HL-60/S4 (cell line): ENCODE measurements around the gene TP53BP2.
"Not testable (repeated sequence)": the region's sequence is repeated elsewhere in the genome, so short reads cannot be mapped to it uniquely, and the experiment has no call there.

Experiments used
- in situ Hi-C: fragments of 300-500 bp; cut with MboI; formaldehyde crosslinking; loops from 2 replicates; pipeline ENCODE4 v1.14.3; 2022; ENCODE audit warnings: low sequenced_read_pairs

The TP53BP2 gene

DNA sequence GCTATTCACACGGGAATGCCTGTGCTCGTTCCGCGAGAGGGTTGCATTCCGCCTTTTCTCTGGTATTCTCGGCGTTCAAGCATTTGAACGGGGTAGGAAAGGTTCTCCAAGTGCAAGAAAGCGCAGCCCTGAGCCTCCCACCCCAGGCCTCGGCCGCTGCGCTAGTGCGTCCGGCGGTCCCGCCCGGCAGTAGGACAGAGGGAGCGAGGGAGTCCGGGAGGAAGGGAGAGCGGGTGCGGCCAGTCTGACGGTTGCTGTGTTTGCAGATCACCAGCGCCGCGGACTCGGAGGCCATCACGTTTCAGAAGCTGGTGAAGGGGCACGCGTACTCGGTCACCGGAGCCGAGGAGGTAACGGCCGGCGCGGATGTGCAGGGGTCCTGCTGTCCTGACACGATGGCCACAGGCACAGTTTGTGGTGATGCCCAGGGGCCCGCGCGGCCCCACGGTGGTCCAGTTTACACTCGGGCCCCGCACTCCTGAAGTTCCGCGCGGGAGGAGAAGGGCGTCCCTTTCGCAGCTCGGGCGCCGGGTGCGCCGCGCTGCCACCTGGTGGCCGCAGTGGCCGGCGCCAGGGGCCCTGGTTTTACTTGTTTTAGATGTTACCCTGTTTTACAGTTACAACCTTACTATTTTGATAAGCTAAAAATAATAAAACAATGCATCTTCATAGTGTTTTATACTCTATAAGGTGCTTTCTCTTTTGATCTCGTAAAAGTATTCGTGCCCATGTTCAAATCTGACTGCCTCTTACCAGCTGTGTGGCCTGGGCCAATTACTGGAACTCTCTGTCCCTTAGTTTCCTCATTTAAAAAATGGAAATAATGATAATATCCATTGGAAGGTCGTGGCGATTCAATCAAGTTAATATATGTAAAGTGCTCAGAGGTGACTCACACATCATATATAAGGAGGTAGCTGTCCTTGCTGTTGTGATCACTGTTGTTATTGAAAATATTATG lies 96.7 kb downstream of the TP53BP2 start:
- in situ Hi-C loops: no loop called here

DNA sequence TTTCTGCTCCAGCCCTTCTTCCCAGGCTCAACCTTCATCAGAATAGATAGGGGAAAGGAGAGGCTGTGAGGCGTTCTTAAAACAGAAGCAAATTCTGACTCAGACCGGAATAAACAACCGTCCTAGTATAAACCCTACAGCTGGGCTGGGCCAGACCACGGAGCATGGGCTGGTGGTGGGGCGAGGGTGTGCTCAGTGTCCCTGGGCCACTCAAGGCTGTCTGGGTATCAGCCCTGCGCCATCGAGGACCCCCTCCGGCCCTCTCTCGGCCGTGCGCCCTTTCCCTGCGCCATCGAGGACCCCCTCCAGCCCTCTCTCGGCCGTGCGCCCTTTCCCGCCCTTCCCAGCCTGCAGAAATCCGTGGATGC lies 97.4 kb downstream of the TP53BP2 start:
- in situ Hi-C loops: no loop called here

DNA sequence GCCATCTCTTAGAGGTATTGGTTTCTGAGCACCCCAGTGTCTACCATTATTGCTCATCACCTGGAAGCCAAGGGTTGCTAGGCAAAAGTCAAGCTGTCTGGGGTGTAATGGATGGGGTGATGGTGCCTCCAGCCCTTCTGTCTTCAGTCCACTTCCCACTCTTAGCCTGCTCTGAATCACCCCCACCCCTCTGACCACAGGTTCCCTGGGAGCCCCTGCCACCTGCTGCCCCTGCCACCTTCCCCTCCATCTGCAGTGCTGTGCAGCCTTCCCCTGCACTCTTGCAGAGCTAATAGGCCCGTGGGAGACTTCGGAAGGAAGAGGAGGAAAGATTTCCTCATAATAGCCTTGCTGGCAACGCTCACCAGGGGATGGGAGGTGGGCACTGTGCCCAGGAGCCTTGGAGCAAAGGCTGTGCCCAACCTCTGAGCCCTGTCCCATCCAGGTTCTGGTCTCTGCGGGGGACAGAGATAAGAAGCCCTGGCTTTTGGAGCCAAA lies 97.9 kb downstream of the TP53BP2 start:
- in situ Hi-C loops: no loop called here

DNA sequence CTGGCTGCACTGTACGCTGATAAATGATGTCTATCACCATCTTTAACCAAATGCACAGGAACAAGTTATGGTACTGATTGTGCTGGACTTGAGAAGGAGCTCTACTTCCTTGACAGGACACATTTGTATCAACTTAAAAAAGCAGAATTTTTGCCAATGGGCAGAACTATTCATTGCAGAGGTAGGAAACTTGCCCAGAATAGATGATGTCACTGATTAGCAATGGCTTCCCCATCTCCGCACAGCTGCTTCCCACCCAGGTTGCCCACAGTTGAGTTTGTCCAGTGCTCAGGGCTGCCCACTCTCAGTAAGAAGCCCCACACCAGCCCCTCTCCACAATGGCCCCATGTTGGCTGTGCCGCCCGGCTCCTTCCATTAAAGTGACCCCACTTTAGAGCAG lies 100.0 kb downstream of the TP53BP2 start:
- in situ Hi-C loops: no loop called here

GRCh38 chr1:223742856-223743517 lies 102.8 kb downstream of the TP53BP2 start:
- in situ Hi-C loops: no loop called here

DNA sequence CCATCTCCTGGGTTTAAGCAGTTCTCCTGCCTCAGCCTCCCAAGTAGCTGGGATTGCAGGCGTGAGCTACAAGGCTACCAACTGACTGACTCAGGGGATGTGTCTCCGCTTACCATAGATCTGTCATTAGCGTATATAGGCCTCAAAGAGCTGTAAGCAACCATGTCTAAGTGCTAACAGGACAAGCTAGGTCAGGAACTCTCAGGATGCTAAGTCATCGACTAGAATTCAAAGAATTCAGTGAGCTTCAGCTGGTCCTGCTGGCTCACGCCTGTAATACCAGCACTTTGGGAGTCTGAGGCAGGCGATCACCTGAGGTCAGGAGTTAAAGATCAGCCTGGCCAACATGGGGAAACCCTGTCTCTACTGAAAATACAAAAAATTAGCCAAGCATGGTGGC lies 103.9 kb downstream of the TP53BP2 start:
- in situ Hi-C loops: no loop called here

DNA sequence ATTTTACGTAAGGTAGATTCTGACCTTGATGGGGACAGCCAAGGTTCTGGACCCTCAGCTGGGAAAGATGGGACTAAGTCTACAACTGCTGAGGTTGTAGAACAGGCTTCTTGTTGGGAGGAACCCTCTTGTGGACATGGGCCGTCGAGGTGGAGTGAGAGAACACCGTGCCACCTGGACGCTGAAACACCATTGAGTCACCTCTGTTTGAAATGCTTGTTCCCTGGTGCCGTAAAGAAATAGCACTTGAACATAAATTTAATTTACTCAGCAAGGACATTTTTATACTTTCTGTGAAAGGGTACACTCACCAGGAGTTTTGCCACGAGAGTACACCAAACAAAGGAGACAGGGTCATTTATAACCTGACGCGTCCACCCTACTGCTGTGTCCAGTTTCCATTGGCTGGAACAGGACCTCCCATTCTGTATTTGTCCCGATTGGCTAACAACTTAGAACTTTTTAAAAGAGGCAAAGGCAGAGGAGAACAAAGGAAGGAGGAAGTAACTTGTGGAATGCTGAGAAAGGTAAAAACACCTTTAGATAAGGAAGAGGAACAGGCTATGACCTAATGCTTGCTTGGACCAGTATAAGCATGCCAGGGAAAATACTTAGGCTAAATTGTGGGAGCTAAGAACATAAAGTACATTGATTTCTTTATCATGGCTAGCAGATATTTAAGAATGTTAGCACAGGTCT lies 105.6 kb downstream of the TP53BP2 start:
- in situ Hi-C loops: not testable (repeated sequence)

GRCh38 chr1:223739366-223740037 lies 106.2 kb downstream of the TP53BP2 start:
- in situ Hi-C loops: no loop called here

GRCh38 chr1:223738465-223739365 lies 107.0 kb downstream of the TP53BP2 start:
- in situ Hi-C loops: no loop called here

DNA sequence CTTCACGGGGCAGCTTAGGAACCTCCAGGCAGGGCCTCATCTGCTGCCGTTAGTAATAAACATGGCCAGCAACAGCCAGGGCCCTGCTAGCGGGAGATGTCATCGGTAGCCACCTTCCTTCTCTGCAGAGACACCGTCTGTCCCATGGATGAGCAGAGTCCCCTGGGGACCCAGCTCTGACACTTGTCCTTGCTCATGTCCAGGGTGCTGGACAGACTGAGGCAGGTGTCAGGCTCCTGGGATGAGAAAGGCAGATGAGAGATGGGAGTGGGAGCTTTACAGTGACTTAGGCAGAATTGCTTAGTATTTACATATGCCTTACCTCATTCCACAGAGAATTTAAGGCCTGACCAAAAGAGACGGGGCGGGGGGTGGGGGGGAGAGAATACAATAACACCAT lies 108.4 kb downstream of the TP53BP2 start:
- in situ Hi-C loops: no loop called here

DNA sequence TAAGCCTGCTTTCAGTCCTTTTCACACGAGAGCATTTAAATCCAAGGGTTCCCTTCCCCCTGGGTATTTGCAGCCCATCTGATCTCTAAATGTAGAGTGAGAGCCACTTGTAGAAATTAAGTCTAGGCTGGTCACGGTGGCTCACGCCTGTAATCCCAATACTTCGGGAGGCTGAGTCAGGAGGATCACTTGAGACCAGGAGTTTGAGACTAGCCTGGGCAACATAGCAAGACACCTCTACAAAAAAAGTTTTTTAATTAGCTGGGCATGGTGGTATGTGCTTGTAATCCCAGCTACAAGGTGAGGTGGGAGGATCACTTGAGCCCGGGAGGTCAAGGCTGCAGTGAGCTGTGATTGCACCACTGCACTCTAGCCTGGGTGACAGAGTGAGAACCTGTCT lies 109.1 kb downstream of the TP53BP2 start:
- in situ Hi-C loops: not testable (repeated sequence)

DNA sequence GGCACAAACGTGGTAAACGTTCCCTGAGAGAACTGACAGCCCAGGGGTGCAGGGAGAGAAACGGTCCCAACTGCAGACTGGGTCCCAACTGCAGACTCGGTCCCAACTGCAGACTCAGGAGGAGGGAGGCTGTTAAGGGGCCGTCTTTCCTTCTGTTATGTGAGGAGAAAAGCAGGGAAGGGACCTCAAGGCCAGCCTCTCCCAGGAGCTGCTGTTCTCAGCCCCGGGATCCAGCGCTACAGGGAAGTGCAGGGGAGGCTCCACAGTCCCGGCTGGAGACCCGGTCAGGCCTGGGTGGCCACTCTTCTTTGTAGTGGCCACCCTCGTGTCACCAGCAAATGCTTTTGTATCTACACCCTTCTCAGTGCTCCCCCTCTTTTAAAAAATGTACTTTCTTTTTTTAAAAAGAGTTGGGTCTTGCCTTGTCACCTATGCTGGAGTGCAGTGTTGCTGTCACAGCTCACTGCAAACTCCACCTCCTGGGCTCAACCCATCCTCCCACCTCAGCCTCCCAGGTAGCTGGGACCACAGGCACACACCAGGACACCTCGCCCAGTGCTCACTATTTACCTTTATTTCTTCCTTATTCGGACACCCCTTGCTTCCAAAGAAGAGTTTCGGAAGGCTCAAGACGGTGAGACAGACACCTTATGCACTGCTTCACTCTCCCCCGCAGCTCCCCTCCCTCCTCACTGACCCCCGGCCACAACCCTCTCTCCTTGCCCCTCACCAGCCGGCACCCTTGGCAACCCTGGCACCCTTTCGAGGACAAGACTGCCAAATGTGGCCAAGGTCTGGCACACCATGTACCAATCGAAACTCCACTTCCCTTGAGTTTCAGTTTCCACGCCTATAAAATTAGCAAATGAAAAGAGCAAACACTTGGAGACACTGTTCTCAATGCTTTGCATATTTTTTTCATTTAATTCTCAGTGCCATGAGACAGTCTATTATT lies 111.6 kb downstream of the TP53BP2 start:
- in situ Hi-C loops: no loop called here

- in situ Hi-C loops: no loop called here
These were observed 112.6 kb downstream of the TP53BP2 start for GRCh38 chr1:223732993-223733798.

DNA sequence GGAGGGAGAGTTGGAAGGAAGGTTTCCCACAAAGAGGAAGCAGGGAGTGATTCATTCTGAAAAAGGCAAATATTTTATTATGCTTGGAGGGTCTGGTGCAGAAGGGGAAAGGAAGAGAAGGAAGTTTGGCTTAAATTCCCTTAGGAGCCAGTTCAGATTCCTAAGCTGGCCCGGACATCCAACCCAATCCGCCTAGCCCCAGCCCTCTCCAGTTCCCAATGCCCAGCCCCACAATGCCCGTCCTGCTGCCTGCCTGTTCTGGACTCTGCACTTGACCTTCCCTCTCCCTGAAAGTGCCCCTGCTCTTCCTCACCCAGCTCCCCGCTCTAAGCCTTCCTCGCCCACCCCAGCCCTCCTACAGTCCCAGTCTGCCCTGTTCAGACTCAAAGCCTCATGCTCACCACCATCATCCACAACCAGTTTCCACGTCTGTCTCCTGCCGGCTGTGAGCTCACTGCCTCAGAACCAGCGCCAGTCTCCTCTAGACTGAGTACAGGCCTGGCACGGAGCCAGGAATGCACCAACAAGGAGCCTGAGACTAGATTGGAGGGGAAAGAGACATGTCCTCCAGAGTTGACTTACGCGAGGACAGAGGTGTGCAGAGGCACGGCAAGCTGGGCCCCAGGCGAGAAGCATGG lies 114.5 kb downstream of the TP53BP2 start:
- in situ Hi-C loops: no loop called here

GRCh38 chr1:223730479-223731132 lies 115.1 kb downstream of the TP53BP2 start:
- in situ Hi-C loops: no loop called here

DNA sequence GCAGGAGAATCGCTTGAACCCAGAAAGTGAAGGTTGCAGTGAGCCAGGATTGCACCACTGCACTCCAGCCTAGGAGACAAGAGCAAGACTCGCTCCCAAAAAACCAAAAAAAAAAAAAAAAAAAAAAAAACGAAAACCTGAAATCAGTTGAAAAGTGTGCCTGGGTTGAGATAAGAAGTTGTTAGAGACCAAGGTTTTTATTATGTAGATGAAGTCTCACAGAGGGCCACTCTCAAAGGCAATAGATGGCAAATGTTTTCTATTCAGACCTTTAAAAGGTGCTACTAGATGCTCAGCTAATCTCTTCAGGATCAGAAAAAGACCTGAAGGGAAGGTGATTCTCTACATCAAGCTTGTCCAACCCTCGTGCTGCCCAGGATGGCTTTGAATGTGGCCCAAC lies 115.8 kb downstream of the TP53BP2 start:
- in situ Hi-C loops: no loop called here
